ENCODE measurements around the gene ZRANB1.
"Not testable (repeated sequence)": the region's sequence is repeated elsewhere in the genome, so short reads cannot be mapped to it uniquely, and the experiment has no call there.

The ZRANB1 gene

DNA sequence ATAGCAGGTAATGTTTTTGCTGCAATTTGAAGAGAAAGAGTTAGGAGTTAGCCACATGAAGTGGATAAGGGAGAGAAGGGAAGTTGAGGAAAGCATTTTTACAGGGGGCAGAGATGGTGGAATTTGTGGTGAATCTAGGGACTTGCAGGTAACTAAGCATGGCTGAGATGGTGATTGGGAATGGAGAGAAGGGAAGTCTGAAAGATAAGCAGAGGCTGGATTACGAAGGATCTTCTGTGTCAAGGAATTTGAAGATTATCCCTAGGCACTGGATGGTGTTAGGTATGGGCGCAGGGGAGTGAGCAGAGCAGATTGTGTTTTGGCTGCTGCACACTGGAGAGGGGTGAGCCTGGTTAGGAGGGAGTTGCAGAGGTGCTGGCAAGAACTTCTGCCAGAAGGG, 25.3 kb downstream of the ZRANB1 start:
- DNase-seq = no peak

DNA sequence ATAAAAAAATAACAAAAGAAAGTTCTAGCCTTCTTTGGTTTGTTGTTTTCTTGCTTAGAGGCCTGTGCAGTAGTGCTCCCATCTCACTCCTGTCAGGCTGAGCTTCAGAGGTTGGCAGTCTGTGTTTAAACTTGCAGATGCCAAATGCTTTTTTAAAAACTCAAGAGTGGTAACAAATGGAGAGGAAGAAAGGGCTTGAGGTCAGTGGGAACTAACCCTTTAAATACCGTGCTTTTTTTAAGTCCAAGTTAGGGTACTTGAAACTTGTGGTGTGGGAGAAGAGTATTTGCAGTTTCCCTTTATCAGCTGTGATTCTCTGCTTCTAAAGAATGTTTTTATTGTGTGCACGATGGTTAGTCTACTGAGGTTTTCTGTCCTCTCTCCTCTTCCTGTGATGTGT, 29.4 kb downstream of the ZRANB1 start:
- DNase-seq = no peak

DNA sequence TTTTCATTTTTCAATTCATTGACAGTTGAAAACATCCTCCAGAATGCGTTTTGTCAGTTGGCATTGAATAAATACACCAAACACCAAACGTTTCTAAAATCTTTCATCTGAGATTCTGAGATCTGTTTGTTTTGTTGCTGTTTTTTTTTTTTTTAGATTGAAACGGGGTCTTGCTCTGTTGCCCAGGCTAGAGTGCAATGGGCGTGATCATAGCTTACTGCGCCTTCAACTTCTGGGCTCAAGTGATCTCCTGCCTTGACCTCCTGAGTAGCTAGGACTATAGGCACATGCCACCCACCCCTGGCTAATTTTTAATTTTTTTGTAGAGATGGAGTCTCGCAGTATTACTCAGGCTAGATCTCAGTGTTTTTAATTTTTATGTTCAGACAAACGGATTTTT, 30.7 kb downstream of the ZRANB1 start:
- no peak for DNase-seq

DNA sequence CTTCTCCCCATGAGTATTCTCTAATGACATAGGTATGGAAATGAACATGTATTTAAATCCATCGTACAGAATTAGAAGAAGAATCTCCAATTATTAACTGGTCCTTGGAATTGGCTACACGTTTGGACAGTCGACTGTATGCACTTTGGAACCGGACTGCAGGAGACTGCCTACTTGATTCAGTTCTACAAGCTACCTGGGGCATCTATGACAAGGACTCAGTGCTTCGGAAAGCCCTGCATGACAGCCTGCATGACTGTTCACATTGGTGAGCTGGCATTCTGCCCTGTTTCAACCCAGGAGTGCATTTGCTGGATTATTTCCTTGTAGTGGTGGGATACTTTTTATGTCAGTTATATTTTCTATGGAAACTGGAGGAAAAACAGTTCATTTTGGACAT, 32.2 kb downstream of the ZRANB1 start:
- no peak for DNase-seq

DNA sequence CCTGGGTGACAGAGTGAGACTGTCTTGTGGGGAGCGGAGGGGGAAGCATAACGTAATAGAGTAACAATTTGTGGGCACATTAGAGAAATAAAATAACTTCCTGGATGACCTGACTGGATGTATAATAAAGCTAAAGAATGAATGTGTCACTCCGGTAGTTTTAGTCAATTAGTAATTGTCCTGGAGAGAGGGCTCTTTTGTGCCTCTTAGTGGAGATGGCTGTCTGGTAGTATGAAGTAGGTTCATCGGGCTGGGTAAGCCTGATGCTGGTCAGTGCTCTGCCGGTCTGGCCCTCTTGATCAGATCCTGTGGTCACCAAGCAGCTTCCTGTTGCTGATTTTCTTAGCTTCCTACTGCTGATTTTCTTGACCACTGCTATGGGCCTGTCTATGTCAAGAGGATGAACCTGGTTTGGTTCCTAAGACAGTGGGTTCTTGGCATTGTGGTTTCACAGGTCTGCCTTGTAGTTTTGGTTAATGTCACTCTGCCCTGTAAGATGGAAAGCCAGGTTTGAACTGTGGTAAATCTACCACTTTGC, 34.1 kb downstream of the ZRANB1 start:
- DNase-seq = no peak

DNA sequence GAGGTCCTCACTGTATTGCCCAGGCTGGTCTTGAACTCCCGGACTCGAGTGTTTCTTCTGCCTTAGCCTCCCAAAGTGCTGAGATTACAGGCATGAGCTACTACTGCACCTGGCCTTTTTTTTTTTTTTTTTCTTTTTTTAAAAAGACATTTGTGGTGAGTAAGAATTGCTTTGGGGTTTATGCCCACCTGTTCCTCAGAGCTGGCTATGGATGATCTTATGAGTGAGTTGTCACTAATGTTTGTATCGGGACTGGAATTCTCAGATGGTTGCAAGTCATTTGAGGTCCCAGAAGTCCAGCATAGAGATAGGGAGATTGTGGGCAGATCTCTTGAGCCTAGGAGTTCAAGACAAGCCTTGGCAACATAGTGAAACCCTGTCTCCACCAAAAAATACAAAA, 35.2 kb downstream of the ZRANB1 start:
- no peak for DNase-seq

DNA sequence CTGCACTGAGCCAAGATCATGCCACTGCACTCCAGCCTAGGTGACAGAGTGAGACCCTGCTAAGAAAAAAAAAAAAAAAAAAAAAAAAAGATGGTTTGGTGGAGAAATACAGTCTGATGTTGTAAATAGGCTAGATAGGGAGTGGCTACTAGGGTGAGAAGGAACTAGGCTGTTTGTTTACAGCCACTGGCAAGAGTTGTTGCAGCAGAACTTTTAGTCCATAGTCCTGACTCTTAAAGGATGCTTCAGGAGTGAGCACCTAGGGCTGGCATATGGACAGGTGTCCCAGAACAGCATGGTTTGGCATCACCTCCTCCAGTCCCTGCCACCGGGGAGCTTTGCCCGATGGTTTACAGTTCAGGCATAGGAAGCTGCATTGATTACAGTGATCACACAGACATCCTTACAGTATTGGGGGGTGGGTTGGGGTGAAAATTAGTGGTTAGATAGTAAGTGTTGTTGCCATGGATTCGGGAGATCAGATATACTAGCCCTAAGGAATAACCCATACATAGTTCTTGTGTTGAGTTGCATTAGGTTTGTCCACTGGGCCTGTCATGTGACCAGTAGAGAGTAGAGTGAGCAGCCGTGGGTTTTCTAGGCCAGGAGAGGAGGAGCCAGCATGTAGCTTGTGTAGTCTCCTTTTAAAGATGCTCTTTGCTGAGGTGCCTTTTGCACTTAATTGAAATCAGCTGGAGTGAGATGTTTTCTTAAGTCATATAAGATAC, 35.9 kb downstream of the ZRANB1 start:
- no peak for DNase-seq

DNA sequence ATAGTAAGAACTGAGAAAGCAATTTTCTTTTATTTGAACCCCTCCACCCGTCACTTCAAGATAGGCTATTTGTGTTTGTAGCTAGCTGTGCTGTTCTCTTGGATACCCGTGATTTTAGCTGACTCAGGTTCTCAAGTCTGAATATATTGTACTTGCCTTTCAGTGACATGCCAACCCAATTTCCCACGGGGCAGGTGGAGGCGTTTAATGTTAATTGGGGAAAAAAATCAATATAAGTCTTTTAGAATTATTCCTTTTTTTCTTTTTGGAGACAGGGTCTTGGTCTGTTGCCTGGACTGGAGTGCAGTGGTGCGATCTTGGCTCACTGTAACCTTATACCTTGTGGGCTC, 36.4 kb downstream of the ZRANB1 start:
- DNase-seq = no peak

DNA sequence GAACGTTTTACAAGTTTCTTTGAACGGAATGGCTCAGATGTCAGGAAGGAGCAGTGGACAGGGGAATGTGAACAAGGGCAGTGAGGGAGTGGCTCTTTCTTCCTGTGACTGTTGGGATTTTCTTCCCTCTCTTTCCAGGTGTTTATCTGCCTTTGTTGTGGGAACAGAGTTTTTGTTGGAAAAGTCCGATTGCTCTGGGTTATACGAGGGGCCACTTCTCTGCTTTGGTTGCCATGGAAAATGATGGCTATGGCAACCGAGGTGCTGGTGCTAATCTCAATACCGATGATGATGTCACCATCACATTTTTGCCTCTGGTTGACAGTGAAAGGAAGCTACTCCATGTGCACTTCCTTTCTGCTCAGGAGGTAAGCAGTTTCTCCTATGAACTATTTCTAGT, 41.4 kb downstream of the ZRANB1 start:
- DNase-seq = peak; percentile 24 to 42

DNA sequence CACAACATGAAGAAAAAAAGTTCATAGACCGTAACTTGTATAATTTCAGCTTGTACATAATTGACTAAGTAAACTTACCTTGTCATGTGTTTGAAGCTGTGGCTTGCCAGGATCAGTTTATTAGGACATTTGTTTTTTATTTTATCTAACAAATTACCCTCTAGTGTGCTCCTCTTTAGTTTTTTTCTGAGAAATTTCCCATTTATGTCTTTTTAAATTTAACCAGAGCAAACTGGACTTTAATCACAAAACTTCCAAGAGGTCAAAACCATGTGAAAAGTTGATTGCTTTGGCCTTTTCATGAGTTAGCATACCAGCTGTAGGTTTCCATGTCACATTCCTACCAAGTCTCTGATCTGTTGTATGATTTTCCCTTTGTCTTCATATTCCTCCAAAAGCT, 42.5 kb downstream of the ZRANB1 start:
- DNase-seq = no peak

DNA sequence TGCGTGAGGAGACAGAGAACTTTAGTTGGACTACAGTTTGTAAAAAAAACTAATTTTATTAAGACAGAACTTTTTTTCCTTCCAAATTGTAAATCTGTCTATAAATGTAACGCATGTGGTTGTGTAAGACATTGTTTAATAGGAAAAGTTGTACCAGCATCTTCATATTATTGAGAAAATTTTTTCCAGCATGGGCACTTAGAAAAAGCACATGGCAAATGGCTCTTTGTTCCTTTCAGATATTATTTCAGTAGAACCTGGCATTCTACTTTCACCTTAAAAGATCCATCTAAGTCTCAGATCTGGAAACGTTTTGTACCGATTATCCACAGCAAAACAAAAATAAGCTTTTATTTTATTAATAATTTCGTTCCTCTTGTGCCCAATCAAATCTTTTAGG, 43.2 kb downstream of the ZRANB1 start:
- DNase-seq = no peak

DNA sequence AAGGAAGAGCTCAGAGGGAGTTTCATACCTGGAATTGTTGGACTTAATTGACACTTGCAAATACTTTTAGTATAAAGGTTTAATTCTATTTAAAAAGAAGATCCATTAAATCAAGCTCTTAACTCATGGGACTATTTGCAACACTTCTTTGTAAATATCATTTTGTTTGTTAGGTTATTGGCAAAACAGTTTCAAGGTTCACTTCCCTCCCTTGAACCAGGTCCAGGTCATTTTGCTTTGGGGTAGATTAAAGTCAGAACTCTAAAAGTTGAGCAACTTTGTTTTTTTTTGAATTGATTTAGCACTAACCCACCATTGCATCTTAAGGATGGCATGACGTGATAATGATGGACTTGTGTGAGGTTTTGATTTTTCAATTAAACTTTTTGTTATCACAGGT, 45.9 kb downstream of the ZRANB1 start:
- DNase-seq = no peak

DNA sequence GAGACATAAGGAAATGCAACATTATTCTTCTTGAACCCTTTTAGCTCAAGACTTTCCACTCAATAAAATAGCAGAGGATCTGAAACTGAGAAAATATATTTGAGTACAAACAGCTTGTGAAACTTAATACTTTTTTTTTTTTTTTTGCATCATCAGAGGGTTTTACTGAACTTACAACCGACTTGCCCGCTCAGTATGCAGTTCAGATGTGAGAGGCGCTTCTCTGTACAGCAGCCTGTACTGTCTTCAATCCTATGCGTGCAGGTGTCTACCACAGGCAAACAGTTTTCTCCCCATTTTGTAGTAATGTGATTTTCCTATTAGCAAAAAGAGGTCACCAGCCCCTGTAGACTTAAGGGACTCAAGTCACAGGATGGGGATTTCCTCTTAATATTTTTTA, 46.8 kb downstream of the ZRANB1 start:
- not testable (repeated sequence) for DNase-seq

DNA sequence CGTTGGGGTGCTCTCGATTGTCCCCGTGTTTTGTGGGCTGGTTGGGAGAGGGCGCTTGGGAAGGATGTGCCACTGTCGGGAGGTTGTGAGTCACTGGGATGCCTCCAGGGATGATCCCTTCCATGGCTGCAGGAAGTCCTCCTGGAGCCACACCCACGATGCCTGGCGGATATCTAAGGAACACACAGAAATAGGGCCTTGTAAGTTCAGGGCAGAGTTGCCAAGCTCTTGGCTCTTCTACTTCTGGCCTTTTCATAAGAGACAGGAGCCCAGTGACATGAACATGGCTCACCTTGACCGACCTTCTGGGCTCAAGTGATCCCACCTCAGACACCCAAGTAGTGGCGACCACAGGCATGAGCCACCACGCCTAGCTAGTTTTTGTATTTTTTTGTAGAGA, 47.6 kb downstream of the ZRANB1 start:
- DNase-seq = no peak

DNA sequence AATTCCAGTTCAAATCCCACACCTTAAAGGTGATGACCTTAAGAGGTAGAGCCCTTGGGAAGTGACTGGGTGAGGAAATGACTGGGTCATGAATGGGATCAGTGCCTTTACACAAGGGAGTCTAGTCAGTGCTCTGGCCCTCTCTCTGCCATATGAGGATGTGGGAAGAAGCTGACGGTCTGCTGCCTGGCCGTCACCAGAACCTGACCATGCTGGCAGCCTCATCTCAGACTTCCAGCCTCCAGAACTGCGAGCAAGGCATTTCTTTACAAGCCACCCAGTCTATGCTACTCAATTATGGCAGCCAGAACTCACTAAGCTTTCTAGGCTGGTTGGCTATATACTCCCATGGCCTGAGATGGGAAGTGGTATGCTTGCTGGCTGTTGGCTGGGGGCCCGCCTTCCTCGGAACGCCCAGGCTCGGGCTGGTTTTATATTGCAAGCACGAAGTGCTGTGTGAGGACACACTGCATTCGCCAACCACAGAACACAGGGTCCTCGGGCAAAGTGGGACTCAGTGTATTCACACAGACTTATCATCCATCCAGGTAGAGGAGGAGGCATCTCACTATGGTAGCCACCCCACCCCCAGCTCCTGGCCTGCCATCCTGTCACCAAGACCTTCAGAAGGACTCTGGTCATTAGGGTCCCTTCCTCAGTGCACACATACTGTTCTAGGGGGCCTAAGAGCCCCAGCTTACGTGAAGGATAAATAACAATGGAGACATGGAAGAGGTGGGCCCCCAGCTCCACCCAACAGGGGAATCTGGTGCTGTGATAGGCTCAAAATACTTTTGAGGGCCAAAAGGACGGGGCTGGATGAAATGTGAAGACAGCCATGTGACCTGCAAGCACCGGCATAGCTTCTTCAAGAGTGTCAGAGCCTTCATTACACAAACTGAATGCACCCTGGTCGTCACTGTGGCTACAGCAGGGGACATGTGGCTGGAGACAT, 49.0 kb downstream of the ZRANB1 start:
- no peak for DNase-seq

DNA sequence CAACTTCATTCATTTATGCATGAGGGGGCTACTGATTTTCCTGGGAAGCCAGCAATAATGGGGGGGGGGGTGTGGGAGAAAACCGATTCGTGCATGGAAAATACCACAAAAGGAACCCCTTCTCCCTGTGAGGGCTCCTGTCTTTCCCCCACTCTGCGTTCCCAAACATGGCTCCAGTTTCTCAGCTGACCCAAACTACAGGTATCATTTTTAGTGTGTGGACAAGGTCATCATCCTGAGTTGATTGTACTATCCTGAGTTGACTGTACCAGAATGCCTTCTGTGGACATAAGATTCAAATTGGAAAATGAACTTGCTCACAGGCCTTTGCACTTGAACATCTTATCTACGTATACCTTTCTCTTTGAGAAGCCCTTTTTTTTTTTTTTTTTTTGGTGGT, 49.9 kb downstream of the ZRANB1 start:
- no peak for DNase-seq

DNA sequence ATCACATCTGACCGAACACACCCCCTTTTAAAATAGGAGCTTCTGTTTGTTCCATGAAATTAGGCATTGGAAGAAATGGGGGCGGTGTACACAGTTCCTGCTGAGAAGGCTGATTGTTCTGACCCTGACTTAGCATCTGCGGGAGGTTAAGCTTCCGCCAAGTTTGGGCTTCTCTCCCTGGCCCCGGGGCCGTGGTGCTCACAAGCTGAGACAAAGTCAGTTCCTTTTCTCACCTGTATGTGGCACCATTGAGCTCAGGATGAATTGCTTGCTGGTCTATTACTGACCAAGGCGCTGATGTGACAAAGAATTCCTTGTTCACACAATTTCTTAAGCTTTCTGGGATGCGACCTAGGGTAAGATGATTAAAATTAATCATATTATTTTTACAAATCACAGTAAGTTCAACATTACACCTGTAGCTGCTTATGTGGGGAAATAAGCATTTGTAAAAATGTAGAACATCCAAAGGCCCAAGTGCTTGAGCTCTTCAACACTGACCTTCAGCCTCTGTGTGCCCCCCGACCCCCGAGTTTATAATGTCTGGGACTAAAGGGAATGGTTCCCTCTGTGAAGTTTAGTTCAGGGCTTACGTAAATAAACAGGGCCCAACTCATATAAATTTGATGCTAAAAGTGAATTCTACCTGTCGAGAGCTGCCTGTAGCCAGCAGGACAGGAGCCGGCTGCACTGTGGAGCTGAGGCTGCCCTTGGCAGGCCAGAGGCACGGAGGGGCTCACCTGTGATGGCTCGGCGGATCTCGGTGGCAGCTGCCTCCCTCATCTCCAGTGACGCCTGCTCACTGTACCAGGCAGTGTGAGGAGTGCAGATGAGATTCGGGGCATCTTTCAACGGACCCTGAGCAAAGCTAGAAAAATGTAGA, 50.8 kb downstream of the ZRANB1 start:
- DNase-seq = peak; percentile 62 to 64

DNA sequence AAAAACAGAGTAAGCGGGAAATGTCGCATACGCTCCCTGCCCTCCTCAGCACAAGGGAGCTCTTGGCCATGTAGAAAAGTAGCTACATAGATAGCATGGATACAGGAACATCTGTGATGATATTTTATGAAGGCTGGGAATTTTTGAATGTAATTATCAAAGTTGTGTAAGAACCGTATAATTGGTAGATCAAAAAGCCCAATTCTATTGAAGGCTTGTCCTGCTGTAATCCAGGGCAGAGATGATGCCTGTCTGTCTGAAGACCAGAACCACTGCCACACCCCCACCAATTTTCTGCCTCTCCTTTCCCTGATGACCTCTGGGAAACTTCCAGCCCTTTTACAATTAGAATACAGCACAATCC, 51.4 kb downstream of the ZRANB1 start:
- DNase-seq = no peak

DNA sequence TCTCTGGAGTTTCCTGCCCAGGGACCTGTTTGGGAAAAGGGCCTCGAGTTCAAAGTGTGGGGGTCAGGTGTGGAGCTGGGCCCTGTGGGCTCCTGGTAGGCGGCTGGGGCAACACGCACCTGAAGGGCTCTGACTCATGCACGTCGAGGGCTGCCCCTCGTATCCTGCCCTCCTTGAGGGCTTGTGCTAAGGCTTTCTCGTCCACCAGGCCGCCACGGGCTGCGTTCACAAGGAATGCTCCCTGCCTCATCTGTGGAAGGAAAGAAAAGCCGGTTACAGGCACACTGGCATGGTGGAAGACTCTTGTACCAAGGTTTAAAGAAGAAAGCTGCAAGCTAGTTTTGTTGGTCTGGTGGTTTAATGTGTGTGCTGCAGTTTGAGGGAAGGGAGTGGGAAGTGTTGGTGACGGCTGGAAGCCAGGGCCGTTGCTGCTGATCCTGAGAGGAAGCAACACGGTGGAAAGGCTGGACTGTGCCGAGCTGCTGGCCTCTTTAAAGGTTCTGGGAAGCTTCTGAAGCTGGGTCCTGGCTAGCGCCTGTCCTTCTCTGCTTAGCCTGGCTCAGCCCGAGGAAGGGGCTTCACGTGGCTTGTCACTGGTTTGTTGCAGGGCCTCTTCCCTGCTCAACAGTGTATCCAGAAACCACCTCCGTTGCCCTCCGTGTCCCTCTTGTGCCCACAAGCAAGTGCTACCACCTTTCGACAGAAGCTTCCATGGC, 52.0 kb downstream of the ZRANB1 start:
- DNase-seq = no peak

DNA sequence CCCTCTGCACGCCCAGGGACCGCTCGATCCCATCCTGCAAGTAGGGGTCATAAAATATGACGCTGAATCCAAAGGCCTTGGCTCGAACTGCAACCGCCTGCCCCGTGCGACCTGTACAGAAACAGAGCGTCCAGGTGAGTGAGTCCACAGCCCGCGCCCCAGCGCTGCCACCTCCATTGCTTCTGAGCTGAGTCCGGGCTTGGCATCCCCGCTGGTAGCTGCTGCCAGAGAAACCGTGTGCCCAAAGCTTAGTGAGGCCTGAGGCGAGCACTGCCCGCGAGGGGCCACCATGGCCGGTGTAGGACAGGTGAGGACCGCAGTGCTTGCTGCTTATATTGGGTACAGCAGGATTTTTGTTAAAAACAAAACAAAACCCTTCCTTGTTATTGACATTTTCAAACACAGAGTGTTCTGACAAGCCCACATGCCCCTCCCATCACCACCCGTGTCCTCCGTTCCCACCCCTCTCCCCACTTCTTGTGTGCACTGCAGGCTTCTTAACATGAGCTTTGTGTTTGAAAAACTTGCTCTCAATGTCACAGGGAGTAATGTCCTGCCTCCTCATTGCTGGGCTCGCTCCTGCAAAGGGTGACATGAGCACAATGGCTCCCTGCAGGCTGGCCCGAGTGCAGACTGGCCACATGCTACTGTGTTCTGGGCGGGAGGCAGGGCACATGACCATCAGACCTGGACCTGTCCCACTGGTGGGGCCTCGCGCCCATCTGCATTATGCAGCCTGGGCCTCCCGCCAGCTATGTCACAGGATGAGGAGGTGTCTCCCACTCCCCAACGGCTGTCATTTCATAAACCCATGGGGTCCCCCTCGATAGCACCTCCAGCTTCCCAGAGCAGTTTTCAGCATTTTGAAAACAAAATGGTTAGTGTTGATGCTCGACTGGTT, 52.9 kb downstream of the ZRANB1 start:
- DNase-seq = no peak

DNA sequence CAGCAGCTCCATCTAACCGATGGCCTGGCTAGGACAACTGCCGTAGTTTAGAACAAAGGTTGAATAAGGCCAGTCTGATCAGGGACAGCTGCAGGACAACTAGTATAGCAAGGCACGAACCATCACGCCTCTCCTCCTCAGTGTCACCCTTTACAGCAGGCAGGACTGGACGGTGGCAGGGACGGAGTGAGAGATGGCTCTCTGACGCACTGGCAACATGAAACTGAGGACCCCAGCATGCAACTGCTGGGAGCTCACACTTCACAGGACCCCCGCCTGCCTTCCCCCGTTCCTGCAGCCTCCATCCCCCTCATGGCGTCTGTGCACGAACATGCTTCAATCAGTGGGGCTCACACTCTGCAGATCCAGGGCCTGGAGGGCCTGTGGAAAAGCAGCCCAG, 53.7 kb downstream of the ZRANB1 start:
- DNase-seq = no peak
